Prostate gland (tissue), 2 donors: ENCODE data around the gene MYO1B. TPM values are rescaled to one million over a fixed set of nuclear protein-coding genes. Genes with fewer than 3 reads are reported as not detected.

ENCODE experiments used
- DNase-seq: peaks from one replicate; pipeline ENCODE4 v3.0.0-alpha.2; 2019; ENCODE audit warnings: low spot score
- H3K27ac ChIP-seq, 2 donors: fragments of 200-600 bp; sonication (generic); 2 replicates each; pipeline ENCODE4 v1.5.1; 2017 to 2019
- H3K27me3 ChIP-seq: fragments of 200-600 bp; sonication (generic); replicated peaks from 2 replicates; pipeline ENCODE4 v1.5.1; 2019; ENCODE audit not compliant: insufficient read depth
- H3K36me3 ChIP-seq, 2 donors: fragments of 200-600 bp; sonication (generic); 1 replicate in 1 of 2; 2 replicates in 1 of 2; pipeline versions ENCODE4 v1.5.1 to v1.8.1; 2017 to 2019
- H3K4me1 ChIP-seq: fragments of 200-600 bp; sonication (generic); replicated peaks from 2 replicates; pipeline ENCODE4 v1.5.1; 2019
- H3K4me3 ChIP-seq, 2 donors: fragments of 200-600 bp; sonication (generic); 2 replicates each; pipeline ENCODE4 v1.5.1; 2017 to 2019
- H3K9me3 ChIP-seq: fragments of 200-600 bp; sonication (generic); 2 replicates; pipeline ENCODE4 v1.5.1; 2017
- POLR2A ChIP-seq: fragments of 450-650 bp; IDR thresholded peaks from one replicate; pipeline ENCODE4 v1.6.1; 2016; ENCODE audit warnings: antibody characterized with exemption, mild to moderate bottlenecking
- POLR2AphosphoS5 ChIP-seq: sonication (generic); formaldehyde crosslinking; IDR thresholded peaks from one replicate; pipeline ENCODE4 v1.6.1; 2017; ENCODE audit warnings: antibody characterized with exemption
- WGBS: methylation state at CpG from one replicate; pipeline ENCODE4 v1.1.5; 2018; 5-methylcytosine and 5-hydroxymethylcytosine counted together
- intact Hi-C: fragments of 100-400 bp; cut with DNase I; formaldehyde crosslinking; loops from one replicate; pipeline ENCODE4 v1.14.2; 2022
- total RNA-seq, 2 donors: library from RNA; depleted of rRNA; stranded (reverse); fragments of >200 nt; gene quantifications; one replicate each; pipeline ENCODE4 v1.1.0, GENCODE V29; 2016
- TF ChIP-seq, protein P1 (sequence below), 4 experiments: fragments of 200-600 bp in 2 of 4; fragments of 450-650 bp in 2 of 4; sonication (generic) in 2 of 4; IDR thresholded peaks; 1 replicate in 3 of 4; 2 replicates in 1 of 4; pipeline ENCODE4 v1.5.1; 2016 to 2019; ENCODE audit warnings: antibody characterized with exemption in 4 of 4, mild to moderate bottlenecking in 2 of 4, moderate library complexity in 2 of 4

The MYO1B gene
- total RNA-seq, 2 donors from 2014 or later, result 22.4 to 38.3 TPM

DNA sequence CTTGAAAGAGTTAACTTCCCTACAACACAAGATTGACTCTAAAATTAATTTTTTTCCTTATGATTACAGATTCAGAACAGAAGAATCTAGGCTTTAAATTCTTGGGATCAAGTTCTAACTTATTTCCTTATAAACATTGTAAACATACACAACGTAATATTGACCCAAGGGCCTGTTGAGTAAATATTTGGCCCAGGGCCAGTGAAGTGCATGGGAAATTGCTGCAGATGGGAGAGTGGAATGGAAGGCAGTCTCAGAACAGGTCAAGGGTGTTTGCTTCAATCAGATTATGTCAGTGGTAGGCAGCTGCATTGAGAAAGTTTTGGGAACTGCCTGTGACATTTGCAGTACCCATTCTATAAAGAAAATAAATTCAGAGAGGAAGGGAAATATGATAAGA is 137.6 kb downstream of the MYO1B start:
- H3K27ac ChIP-seq, result no peak overlapping the region
- 30% methylated on average over 1 of the region's 1 CpG for WGBS
- H3K4me1 ChIP-seq, result no peaks in the 10 kb centered on the region
- intact Hi-C loops, result no loop called here
- no peaks in the 10 kb centered on the region for H3K9me3 ChIP-seq
- no peak overlapping the region for H3K4me3 ChIP-seq
- H3K36me3 ChIP-seq, result no peaks in the 10 kb centered on the region
- no peaks in the 10 kb centered on the region for H3K27me3 ChIP-seq
- peak; percentile 69 for DNase-seq
- TF ChIP-seq POLR2AphosphoS5, result peak; percentile 49
- no peak for TF ChIP-seq POLR2A
- TF ChIP-seq, protein P1, sequence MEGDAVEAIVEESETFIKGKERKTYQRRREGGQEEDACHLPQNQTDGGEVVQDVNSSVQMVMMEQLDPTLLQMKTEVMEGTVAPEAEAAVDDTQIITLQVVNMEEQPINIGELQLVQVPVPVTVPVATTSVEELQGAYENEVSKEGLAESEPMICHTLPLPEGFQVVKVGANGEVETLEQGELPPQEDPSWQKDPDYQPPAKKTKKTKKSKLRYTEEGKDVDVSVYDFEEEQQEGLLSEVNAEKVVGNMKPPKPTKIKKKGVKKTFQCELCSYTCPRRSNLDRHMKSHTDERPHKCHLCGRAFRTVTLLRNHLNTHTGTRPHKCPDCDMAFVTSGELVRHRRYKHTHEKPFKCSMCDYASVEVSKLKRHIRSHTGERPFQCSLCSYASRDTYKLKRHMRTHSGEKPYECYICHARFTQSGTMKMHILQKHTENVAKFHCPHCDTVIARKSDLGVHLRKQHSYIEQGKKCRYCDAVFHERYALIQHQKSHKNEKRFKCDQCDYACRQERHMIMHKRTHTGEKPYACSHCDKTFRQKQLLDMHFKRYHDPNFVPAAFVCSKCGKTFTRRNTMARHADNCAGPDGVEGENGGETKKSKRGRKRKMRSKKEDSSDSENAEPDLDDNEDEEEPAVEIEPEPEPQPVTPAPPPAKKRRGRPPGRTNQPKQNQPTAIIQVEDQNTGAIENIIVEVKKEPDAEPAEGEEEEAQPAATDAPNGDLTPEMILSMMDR (IDR thresholded peaks at IDR 0.05), result no peak

- DNase-seq, result no peak
- H3K27ac ChIP-seq, result no peak overlapping the region
- H3K27me3 ChIP-seq, result no peaks in the 10 kb centered on the region
- H3K9me3 ChIP-seq, result no peaks in the 10 kb centered on the region
- WGBS, result 40% methylated on average over 1 of the region's 1 CpG
- H3K36me3 ChIP-seq, result no peaks in the 10 kb centered on the region
- TF ChIP-seq POLR2AphosphoS5 (no peak), POLR2A (no peak)
- TF ChIP-seq, protein P1 (IDR thresholded peaks at IDR 0.05), result no peak
- H3K4me1 ChIP-seq, result no peaks in the 10 kb centered on the region
- no peak overlapping the region for H3K4me3 ChIP-seq
- intact Hi-C loops, result no loop called here
Measured at GRCh38 chr2:191383486-191383885, 138.3 kb downstream of the MYO1B start.

DNA sequence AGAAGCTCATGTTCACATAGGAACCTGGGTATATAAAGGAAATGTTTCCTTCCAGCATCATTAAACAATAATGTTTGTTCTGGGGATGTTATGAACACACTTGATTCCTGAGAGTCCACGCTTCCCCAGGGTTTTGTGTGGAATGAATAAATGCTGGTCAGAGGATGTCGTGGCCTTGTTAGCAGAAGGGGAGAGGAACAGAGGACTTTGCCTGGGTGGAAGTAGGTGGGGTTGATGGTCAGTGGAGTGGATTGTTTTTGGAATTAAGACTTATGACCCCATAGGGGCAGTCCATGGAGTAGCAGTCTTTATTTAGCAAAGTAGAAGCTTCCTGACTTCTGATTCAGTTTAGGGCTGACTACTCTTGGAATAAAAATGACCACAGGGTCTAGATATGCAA is 139.6 kb downstream of the MYO1B start:
- no peaks in the 10 kb centered on the region for H3K36me3 ChIP-seq
- H3K4me3 ChIP-seq, result no peak overlapping the region
- no peaks in the 10 kb centered on the region for H3K4me1 ChIP-seq
- no peaks in the 10 kb centered on the region for H3K27me3 ChIP-seq
- DNase-seq, result no peak
- 90% methylated on average over 2 of the region's 2 CpGs for WGBS
- no peaks in the 10 kb centered on the region for H3K9me3 ChIP-seq
- H3K27ac ChIP-seq, result no peak overlapping the region
- TF ChIP-seq POLR2A (no peak), POLR2AphosphoS5 (no peak)
- TF ChIP-seq, protein P1 (IDR thresholded peaks at IDR 0.05), result no peak
- intact Hi-C loops, result no loop called here

GRCh38 chr2:191385416-191386160 is 140.4 kb downstream of the MYO1B start:
- TF ChIP-seq, protein P1 (IDR thresholded peaks at IDR 0.05), result no peak
- TF ChIP-seq POLR2A (no peak), POLR2AphosphoS5 (no peak)
- intact Hi-C loops, result no loop called here
- Histone ChIP-seq H3K9me3 (no peaks in the 10 kb centered on the region), H3K27ac (no peak overlapping the region), H3K27me3 (no peaks in the 10 kb centered on the region), H3K4me3 (no peak overlapping the region), H3K4me1 (no peaks in the 10 kb centered on the region), H3K36me3 (no peaks in the 10 kb centered on the region)
- no peak for DNase-seq
- WGBS, result 91% methylated on average over 6 of the region's 6 CpGs

- Histone ChIP-seq H3K36me3 (no peaks in the 10 kb centered on the region), H3K9me3 (no peaks in the 10 kb centered on the region), H3K27me3 (no peaks in the 10 kb centered on the region), H3K4me3 (no peak overlapping the region), H3K4me1 (no peaks in the 10 kb centered on the region), H3K27ac (no peak overlapping the region)
- intact Hi-C loops, result no loop called here
- DNase-seq, result no peak
- TF ChIP-seq, protein P1 (IDR thresholded peaks at IDR 0.05), result no peak
- TF ChIP-seq POLR2A (no peak), POLR2AphosphoS5 (no peak)
- 92% methylated on average over 7 of the region's 7 CpGs for WGBS
Measured at GRCh38 chr2:191386938-191387536, 141.8 kb downstream of the MYO1B start.
